ENCODE measurements around the gene OASL.
"Not testable (repeated sequence)": the region's sequence is repeated elsewhere in the genome, so short reads cannot be mapped to it uniquely, and the experiment has no call there.

The OASL gene, protein sequence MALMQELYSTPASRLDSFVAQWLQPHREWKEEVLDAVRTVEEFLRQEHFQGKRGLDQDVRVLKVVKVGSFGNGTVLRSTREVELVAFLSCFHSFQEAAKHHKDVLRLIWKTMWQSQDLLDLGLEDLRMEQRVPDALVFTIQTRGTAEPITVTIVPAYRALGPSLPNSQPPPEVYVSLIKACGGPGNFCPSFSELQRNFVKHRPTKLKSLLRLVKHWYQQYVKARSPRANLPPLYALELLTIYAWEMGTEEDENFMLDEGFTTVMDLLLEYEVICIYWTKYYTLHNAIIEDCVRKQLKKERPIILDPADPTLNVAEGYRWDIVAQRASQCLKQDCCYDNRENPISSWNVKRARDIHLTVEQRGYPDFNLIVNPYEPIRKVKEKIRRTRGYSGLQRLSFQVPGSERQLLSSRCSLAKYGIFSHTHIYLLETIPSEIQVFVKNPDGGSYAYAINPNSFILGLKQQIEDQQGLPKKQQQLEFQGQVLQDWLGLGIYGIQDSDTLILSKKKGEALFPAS

DNA sequence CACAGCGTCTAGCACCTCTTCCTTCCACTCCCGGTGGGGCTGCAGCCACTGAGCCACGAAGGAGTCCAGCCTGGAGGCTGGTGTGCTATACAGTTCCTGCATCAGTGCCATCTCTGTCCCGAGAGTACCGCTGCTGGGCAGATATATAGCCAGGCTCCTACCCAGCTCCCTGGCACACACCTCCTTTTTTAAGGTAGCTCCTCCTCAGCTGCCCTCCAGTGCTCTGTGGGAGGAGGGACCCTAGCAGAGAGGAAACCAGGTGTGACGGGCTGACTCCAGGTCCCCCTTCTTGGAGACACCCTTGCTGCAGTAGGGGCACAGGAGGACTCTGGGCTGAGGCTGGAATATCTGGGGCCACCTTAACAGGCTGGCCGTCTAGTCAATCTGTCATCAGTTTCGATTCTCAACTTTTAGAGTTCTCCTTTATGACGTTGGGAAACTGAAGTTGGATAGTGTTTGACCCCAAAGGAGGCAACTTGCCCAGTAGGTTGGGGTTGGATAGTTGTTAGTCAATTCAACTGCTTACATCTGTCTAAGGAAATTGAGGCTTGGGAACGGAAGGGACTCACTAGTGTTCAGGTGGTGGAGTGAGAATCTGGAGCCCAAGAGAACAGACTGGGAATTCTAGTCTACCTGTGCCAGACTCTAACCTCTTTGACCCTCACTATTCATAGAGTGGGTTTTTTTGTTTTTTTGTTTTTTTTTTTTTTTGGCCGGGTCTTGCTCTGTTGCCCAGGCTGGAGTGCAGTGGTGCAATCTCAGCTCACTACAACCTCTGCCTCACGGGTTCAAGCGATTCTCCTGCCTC is at the start of gene OASL:
Gene OASL (minus strand): TSS at position 386 of the 808 bp plus-strand sequence. CDS start 275 bp downstream, at position 111.
- DNase-seq, result peak; percentile 85

DNA sequence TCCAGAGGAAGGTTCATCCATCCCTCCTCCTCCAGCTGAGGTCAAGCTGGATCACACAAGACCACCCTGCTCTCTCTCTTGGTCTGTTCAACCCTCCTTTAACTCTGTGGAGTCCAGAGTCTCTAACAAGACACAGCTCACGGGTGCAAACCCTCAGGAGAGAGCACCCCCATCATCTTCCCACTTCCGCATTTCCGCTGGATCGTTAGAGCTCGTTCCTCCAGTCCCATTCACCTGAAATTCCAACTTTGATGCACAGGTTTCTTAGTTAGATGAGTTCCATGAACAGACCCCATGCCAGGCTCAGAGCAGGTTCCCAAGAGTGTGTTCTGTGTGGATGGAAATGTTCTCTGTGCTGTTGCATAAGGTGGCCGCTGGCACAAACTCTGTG is 49.1 kb upstream of the OASL start:
- no peak for DNase-seq

GRCh38 chr12:121087467-121088194 is 48.6 kb upstream of the OASL start:
- no peak for DNase-seq

DNA sequence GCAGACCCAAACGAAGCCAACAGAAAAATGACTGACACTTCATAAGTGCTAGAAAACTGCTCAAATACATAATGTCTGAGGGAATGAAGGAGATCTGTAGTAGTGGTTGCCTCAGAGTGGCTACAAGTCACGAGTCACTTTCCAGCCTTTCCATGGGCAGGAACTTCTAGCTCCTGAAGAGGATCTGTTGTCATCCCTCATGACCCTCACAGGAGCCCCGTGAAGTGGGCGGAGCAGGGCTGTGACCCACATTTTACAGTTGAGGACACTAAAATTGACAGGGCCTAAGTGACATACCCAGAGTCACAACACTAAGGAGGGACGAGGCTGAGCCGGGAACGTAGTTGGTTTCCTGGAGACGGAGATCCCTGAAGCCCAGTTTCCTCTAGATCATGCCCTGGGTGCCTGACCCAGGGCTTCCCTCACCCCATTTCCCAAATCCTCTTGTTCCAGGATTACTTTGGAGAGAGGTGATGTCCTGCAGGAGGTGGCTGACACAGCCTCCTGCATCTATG is 47.8 kb upstream of the OASL start:
- no peak for DNase-seq

GRCh38 chr12:121085506-121086353 is 46.7 kb upstream of the OASL start:
- no peak for DNase-seq

- no peak for DNase-seq
Measured at GRCh38 chr12:121085069-121085468, 46.0 kb upstream of the OASL start.

GRCh38 chr12:121084229-121084628 is 45.2 kb upstream of the OASL start:
- DNase-seq, result no peak

GRCh38 chr12:121080909-121081308 is 41.9 kb upstream of the OASL start:
- DNase-seq, result no peak

GRCh38 chr12:121079736-121080272 is 40.8 kb upstream of the OASL start:
- no peak for DNase-seq

DNA sequence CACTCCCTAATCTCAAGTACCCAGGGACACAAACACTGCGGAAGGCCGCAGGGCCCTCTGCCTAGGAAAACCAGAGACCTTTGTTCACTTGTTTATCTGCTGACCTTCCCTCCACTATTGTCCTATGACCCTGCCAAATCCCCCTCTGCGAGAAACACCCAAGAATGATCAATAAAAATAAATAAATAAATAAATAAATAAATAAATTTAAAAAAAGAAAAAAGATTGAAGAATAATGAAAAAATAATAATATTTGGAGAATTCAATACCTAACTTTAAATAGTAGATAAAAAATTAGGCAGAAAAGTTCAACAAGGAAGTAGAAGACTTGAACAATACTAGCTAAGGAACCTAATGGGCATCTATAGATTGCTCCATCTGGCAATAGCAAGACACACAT is 38.4 kb upstream of the OASL start:
- DNase-seq, result not testable (repeated sequence)

GRCh38 chr12:121075911-121076310 is 36.9 kb upstream of the OASL start:
- DNase-seq, result not testable (repeated sequence)

DNA sequence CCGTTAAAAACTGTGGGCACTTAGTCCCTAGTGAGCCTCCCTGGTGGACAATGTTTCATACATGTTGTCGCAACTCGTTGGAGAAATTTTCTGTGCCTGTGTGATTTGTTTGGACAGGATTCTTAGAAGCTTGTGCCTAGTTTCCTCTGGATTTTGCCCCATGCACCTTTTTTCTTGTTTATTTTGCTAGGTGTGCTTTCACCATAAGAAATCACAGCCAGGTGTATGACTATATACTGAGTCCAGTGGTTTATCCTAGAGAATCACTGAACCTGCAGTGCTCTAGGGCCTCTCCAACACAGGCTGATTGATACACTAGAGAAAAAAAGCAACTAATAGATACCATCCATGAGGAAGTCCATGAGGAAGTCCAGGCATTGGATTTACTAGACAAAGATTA is 33.1 kb upstream of the OASL start:
- no peak for DNase-seq

DNA sequence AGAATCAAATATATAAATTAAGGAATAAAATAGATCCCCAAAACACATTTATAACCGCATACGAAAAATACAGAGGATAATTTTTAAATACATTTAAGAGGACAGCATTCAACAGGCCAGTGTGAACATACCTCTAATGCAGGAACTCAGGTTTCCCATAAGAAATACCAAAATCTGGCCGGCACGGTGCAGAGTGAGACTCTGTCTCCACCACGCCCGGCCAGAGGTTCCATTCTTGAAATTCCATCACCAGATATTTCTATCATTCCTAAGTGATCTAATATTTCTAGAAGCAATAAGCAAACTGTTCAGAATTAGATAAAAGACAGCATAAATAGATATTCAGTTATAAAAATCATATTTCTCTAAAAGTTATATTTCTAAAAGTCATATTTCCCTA is 30.2 kb upstream of the OASL start:
- DNase-seq, result no peak

GRCh38 chr12:121065345-121065744 is 26.3 kb upstream of the OASL start:
- DNase-seq, result no peak

GRCh38 chr12:121064586-121064985 is 25.5 kb upstream of the OASL start:
- DNase-seq, result not testable (repeated sequence)

DNA sequence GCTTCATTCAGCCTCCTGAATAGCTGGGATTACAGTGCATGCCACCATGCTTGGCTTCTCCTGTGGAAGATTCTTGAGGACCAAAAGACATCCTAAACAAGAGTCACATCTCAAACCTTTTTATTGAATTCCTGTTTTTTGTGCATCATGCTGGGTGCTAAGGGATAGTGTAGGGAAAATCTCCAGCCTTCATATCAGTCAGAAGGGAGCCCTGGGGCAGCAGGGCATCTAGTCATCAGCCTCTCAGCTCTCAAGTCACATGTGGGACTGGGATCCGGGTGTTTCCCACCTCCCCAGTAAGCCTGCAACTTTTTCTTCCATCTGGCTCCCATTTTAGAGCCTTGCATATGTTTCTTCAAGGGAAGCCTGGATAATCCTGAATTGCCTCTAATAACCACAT is 25.1 kb upstream of the OASL start:
- DNase-seq, result no peak

- DNase-seq, result no peak
Measured at GRCh38 chr12:121062391-121063045, 23.5 kb upstream of the OASL start.

- no peak for DNase-seq
Measured at GRCh38 chr12:121061831-121062230, 22.8 kb upstream of the OASL start.

DNA sequence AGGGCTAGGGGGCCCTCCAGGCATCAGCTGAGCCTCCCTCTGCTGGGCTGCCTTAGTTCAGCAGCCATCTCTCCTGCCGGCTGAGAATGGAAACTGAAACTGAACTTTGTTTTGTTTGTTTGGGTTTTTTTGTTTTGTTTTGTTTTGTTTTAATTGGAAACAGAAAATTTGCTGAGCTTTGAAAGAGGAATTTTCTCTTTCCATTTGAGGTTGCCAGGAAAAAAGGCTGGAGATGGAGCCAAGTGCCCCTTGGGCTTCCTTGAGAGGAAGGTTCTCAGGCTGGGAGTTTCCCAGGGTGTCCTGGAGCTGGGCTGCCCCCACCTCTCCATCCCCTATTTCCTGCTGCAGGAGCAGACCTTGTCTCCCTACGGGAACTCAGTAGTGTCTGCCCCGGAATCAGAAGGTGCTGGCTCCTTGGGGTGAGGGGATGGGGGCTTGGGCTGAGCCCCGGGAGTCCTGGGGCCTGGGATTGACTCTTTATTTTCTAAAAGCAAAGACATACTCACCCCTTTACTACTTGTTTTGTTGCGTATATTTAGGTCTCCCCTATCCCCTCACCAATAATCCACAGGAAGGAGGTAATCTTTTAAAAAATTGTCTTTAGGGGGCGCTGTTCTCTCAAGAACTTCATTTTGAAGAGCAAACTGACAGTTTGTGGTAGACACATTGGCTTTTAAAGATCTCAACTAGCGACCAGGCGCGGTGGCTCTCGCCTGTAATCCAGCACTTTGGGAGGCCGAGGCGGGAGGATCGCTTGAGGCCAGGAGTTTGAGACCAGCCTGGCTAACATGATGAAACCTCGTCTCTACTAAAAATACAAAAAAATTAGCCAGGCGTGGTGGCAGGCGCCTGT is 21.3 kb upstream of the OASL start:
- peak; percentile 85 for DNase-seq

All from CD4-positive, alpha-beta T cell treated with Interleukin-21 for 1 hour (primary cell).